ENCODE measurements around the gene BIRC7.

GRCh38 chr20:63286781-63287696, 51.3 kb downstream of the BIRC7 start:
- TF ChIP-seq BHLHE40 (IDR thresholded peaks at IDR 0.05; ENCODE audit: borderline replicate concordance), result no peak
- no peak for TF ChIP-seq SP1 (IDR thresholded peaks at IDR 0.05)
- TF ChIP-seq FOXA1 (IDR thresholded peaks at IDR 0.05), result no peak
- no peak for TF ChIP-seq FOXK2 (IDR thresholded peaks at IDR 0.05)
- TF ChIP-seq FOXM1 (IDR thresholded peaks at IDR 0.05; ENCODE audit: borderline replicate concordance), result no peak
- no peak for TF ChIP-seq PKNOX1 (IDR thresholded peaks at IDR 0.05)
- TF ChIP-seq TARDBP (IDR thresholded peaks at IDR 0.05), result no peak

Data from HEK293T (cell line).